Measurements from ENCODE around the gene HSPA1L. TPM values are rescaled to one million over a fixed set of nuclear protein-coding genes. Genes with fewer than 3 reads are reported as not detected.
"Not testable (repeated sequence)": the region's sequence is repeated elsewhere in the genome, so short reads cannot be mapped to it uniquely, and the experiment has no call there.

The HSPA1L gene
- polyA plus RNA-seq, 4 donors, result 3.8 to 4.8 (median 4.0) TPM

- not testable (repeated sequence) for DNase-seq (ENCODE audit: low read depth in 4 of 4, low spot score in 3 of 4)
Observed at GRCh38 chr6:31817929-31818511, 2.9 kb upstream of the HSPA1L start.

- not testable (repeated sequence) for DNase-seq (ENCODE audit: low read depth in 4 of 4, low spot score in 3 of 4)
Observed at GRCh38 chr6:31817133-31817928, 2.2 kb upstream of the HSPA1L start.

GRCh38 chr6:31814677-31815024 lies 432 bp downstream of the HSPA1L start:
- DNase-seq (ENCODE audit: low read depth in 4 of 4, low spot score in 3 of 4), result peak; percentile 86 to 96 (median 94)

- no peak for DNase-seq (ENCODE audit: low read depth in 4 of 4, low spot score in 3 of 4)
Observed at GRCh38 chr6:31813465-31813849, 1.6 kb downstream of the HSPA1L start.

- DNase-seq (ENCODE audit: low read depth in 4 of 4, low spot score in 3 of 4), result no peak
Observed at GRCh38 chr6:31811645-31812044, 3.4 kb downstream of the HSPA1L start.

- DNase-seq (ENCODE audit: low read depth in 4 of 4, low spot score in 3 of 4), result not testable (repeated sequence)
Observed at GRCh38 chr6:31808599-31808998, 6.5 kb downstream of the HSPA1L start.

- DNase-seq (ENCODE audit: low read depth in 4 of 4, low spot score in 3 of 4), result peak; percentile 93 to 95 (median 94)
Observed at GRCh38 chr6:31806470-31807272, 8.4 kb downstream of the HSPA1L start, which contains the start of gene LSM2. TSS of gene LSM2 (minus strand) at chr6:31806966. CDS start at chr6:31806757, 209 bp downstream.

- DNase-seq (ENCODE audit: low read depth in 4 of 4, low spot score in 3 of 4), result no peak
Observed at GRCh38 chr6:31805939-31806469, 9.1 kb downstream of the HSPA1L start.

GRCh38 chr6:31801031-31801927 lies 13.8 kb downstream of the HSPA1L start:
- not testable (repeated sequence) for DNase-seq (ENCODE audit: low read depth in 4 of 4, low spot score in 3 of 4)

GRCh38 chr6:31799781-31800180 lies 15.3 kb downstream of the HSPA1L start:
- no peak for DNase-seq (ENCODE audit: low read depth in 4 of 4, low spot score in 3 of 4)

GRCh38 chr6:31797588-31797987 lies 17.5 kb downstream of the HSPA1L start:
- no peak for DNase-seq (ENCODE audit: low read depth in 4 of 4, low spot score in 3 of 4)

- DNase-seq (ENCODE audit: low read depth in 4 of 4, low spot score in 3 of 4), result no peak
Observed at GRCh38 chr6:31796993-31797385, 18.1 kb downstream of the HSPA1L start.

- DNase-seq (ENCODE audit: low read depth in 4 of 4, low spot score in 3 of 4), result peak in 1 of 4 donors; percentile 79
Observed at GRCh38 chr6:31795616-31796298, 19.3 kb downstream of the HSPA1L start, which contains the start of gene VARS1. TSS of gene VARS1 (minus strand) at chr6:31795752. CDS start at chr6:31795217, 535 bp downstream.

- DNase-seq (ENCODE audit: low read depth in 4 of 4, low spot score in 3 of 4), result no peak
Observed at GRCh38 chr6:31794866-31795615, 20.0 kb downstream of the HSPA1L start.

GRCh38 chr6:31794294-31794865 lies 20.7 kb downstream of the HSPA1L start:
- no peak for DNase-seq (ENCODE audit: low read depth in 4 of 4, low spot score in 3 of 4)

- not testable (repeated sequence) for DNase-seq (ENCODE audit: low read depth in 4 of 4, low spot score in 3 of 4)
Observed at GRCh38 chr6:31793927-31794245, 21.2 kb downstream of the HSPA1L start.

GRCh38 chr6:31792761-31793171 lies 22.3 kb downstream of the HSPA1L start:
- no peak for DNase-seq (ENCODE audit: low read depth in 4 of 4, low spot score in 3 of 4)

- no peak for DNase-seq (ENCODE audit: low read depth in 4 of 4, low spot score in 3 of 4)
Observed at GRCh38 chr6:31792090-31792374, 23.1 kb downstream of the HSPA1L start.

Measured in right renal pelvis (tissue), 4 donors.